H9 (cell line): ENCODE results near the gene TMIGD2. TPM values are rescaled to one million over a fixed set of nuclear protein-coding genes. Genes with fewer than 3 reads are reported as not detected.

Experiments
- DNase-seq: peaks from one replicate; pipeline ENCODE4 v3.0.0-alpha.2; 2017
- H2AFZ ChIP-seq: one replicate; pipeline ENCODE4 v1.6.1; 2013; ENCODE audit warnings: mild to moderate bottlenecking, low read length, control low read depth, moderate library complexity
- H2AK5ac ChIP-seq: 2 replicates; pipeline ENCODE4 v1.6.1; 2013; ENCODE audit warnings: low read length, control low read depth, mixed read lengths; ENCODE audit not compliant: insufficient read length
- H2BK120ac ChIP-seq: one replicate; pipeline ENCODE4 v1.6.1; 2013; ENCODE audit warnings: low read depth, mild to moderate bottlenecking, low read length, control low read depth, inconsistent platforms; ENCODE audit not compliant: poor library complexity, severe bottlenecking
- H2BK12ac ChIP-seq: 2 replicates; pipeline ENCODE4 v1.6.1; 2013; ENCODE audit warnings: low read length, control low read depth, mixed read lengths, low read depth; ENCODE audit not compliant: insufficient read length
- H2BK15ac ChIP-seq: 2 replicates; pipeline ENCODE4 v1.6.1; 2013; ENCODE audit warnings: low read depth, low read length, control low read depth
- H2BK20ac ChIP-seq: one replicate; pipeline ENCODE4 v1.6.1; 2013; ENCODE audit warnings: low read depth, mild to moderate bottlenecking, low read length, control low read depth, inconsistent platforms; ENCODE audit not compliant: poor library complexity, severe bottlenecking
- H2BK5ac ChIP-seq: 2 replicates; pipeline ENCODE4 v1.6.1; 2013; ENCODE audit warnings: low read length, control low read depth, mixed read lengths; ENCODE audit not compliant: insufficient read length
- H3K14ac ChIP-seq: 2 replicates; pipeline ENCODE4 v1.6.1; 2013; ENCODE audit warnings: low read length, control low read depth; ENCODE audit not compliant: insufficient read depth
- H3K18ac ChIP-seq: 2 replicates; pipeline ENCODE4 v1.6.1; 2013; ENCODE audit warnings: low read depth, mild to moderate bottlenecking, mixed read lengths, low read length, control low read depth; ENCODE audit not compliant: insufficient read length
- H3K23ac ChIP-seq: 2 replicates; pipeline ENCODE4 v1.6.1; 2013; ENCODE audit warnings: low read length, control low read depth, mixed read lengths, low read depth; ENCODE audit not compliant: insufficient read length
- H3K23me2 ChIP-seq: 2 replicates; pipeline ENCODE4 v1.6.1; 2013; ENCODE audit warnings: low read depth, mild to moderate bottlenecking, mixed read lengths, low read length, control low read depth; ENCODE audit not compliant: insufficient read length, poor library complexity, severe bottlenecking
- H3K27ac ChIP-seq: 2 replicates; pipeline ENCODE4 v1.5.1; 2013; ENCODE audit warnings: low read length, control low read depth, mixed read lengths, low read depth; ENCODE audit not compliant: insufficient read length
- H3K27me3 ChIP-seq: 2 replicates; pipeline ENCODE4 v1.6.1; 2013; ENCODE audit warnings: low read length, control low read depth, inconsistent platforms; ENCODE audit not compliant: insufficient read depth
- H3K4ac ChIP-seq: 2 replicates; pipeline ENCODE4 v1.6.1; 2013; ENCODE audit warnings: low read depth, mild to moderate bottlenecking, control low read depth, inconsistent platforms, low read length, moderate library complexity
- H3K4me1 ChIP-seq: 2 replicates; pipeline ENCODE4 v1.6.1; 2013; ENCODE audit warnings: low read length, control low read depth, inconsistent platforms; ENCODE audit not compliant: insufficient read depth
- H3K4me2 ChIP-seq: 2 replicates; pipeline ENCODE4 v1.6.1; 2013; ENCODE audit warnings: low read length, control low read depth, mixed read lengths; ENCODE audit not compliant: insufficient read length, insufficient read depth
- H3K56ac ChIP-seq: 2 replicates; pipeline ENCODE4 v1.6.1; 2013; ENCODE audit warnings: low read depth, mild to moderate bottlenecking, mixed read lengths, low read length, control low read depth; ENCODE audit not compliant: insufficient read length
- H3K79me1 ChIP-seq: 2 replicates; pipeline ENCODE4 v1.6.1; 2013; ENCODE audit warnings: low read depth, mild to moderate bottlenecking, moderate library complexity, low read length, control low read depth, inconsistent platforms; ENCODE audit not compliant: insufficient read depth, poor library complexity, severe bottlenecking
- H3K79me2 ChIP-seq: 2 replicates; pipeline ENCODE4 v1.6.1; 2013; ENCODE audit warnings: low read length, control low read depth, inconsistent platforms; ENCODE audit not compliant: insufficient read depth
- H3K9ac ChIP-seq: 2 replicates; pipeline ENCODE4 v1.6.1; 2013; ENCODE audit warnings: low read length, control low read depth, mixed read lengths; ENCODE audit not compliant: insufficient read length; ENCODE audit errors: extremely low read depth
- H3K9me3 ChIP-seq: one replicate; pipeline ENCODE4 v1.6.1; 2013; ENCODE audit warnings: low read depth, low read length, inconsistent platforms; ENCODE audit not compliant: control insufficient read depth
- H3T11ph ChIP-seq: one replicate; pipeline ENCODE4 v1.6.1; 2013; ENCODE audit warnings: mild to moderate bottlenecking, low read length, control low read depth, inconsistent platforms
- H4K20me1 ChIP-seq: one replicate; pipeline ENCODE4 v1.6.1; 2013; ENCODE audit not compliant: control insufficient read depth, insufficient read length, insufficient read depth
- H4K5ac ChIP-seq: 2 replicates; pipeline ENCODE4 v1.6.1; 2013; ENCODE audit warnings: low read depth, mild to moderate bottlenecking, mixed read lengths, low read length, control low read depth; ENCODE audit not compliant: insufficient read length
- H4K8ac ChIP-seq: replicated peaks from 2 replicates; pipeline ENCODE4 v1.6.1; 2013; ENCODE audit warnings: low read length, control low read depth, mixed read lengths, low read depth; ENCODE audit not compliant: insufficient read length
- H4K91ac ChIP-seq: 2 replicates; pipeline ENCODE4 v1.6.1; 2013; ENCODE audit warnings: low read depth, mild to moderate bottlenecking, moderate library complexity, mixed read lengths, low read length, control low read depth; ENCODE audit not compliant: insufficient read length
- H3K27ac Mint-ChIP-seq, 3 experiments: 2 replicates in 2 of 3; 3 replicates in 1 of 3; pipeline ENCODE4 v1.8.0; 2020 to 2021; ENCODE audit warnings: mixed read lengths in 3 of 3, mild to moderate bottlenecking in 1 of 3, moderate library complexity in 1 of 3
- H3K27me3 Mint-ChIP-seq: 2 replicates; pipeline ENCODE4 v1.8.0; 2021; ENCODE audit warnings: low read depth, mild to moderate bottlenecking, moderate library complexity, mixed read lengths
- H3K36me3 Mint-ChIP-seq, 3 experiments: 2 replicates in 2 of 3; 3 replicates in 1 of 3; pipeline ENCODE4 v1.8.0; 2020 to 2021; ENCODE audit warnings: low read depth in 3 of 3, mixed read lengths in 3 of 3; ENCODE audit not compliant: insufficient read depth in 1 of 3
- H3K4me1 Mint-ChIP-seq, 2 experiments: 2 replicates each; pipeline ENCODE4 v1.8.0; 2020; ENCODE audit warnings: mixed read lengths in 2 of 2
- H3K4me3 Mint-ChIP-seq, 2 experiments: 2 replicates in 1 of 2; 3 replicates in 1 of 2; pipeline ENCODE4 v1.8.0; 2020 to 2021; ENCODE audit warnings: mild to moderate bottlenecking in 2 of 2, mixed read lengths in 2 of 2, moderate library complexity in 1 of 2
- H3K9me3 Mint-ChIP-seq, 2 experiments: 2 replicates in 1 of 2; 3 replicates in 1 of 2; pipeline ENCODE4 v1.8.0; 2020; ENCODE audit warnings: mild to moderate bottlenecking in 2 of 2, mixed read lengths in 2 of 2, moderate library complexity in 1 of 2
- CTCF ChIP-seq: fragments of 200-600 bp; sonication (generic); conservative IDR thresholded peaks from 3 replicates; pipeline ENCODE4 v1.8.0; 2021; ENCODE audit warnings: antibody characterized with exemption, mild to moderate bottlenecking
- WGBS: extraction: QIAGEN DNeasy Blood & Tissue Kit; methylation state at CpG from one replicate; pipeline ENCODE4 v1.1.7; 2013; ENCODE audit warnings: missing lambda C conversion rate, low lambda C conversion rate, mixed read lengths; ENCODE audit not compliant: insufficient read length; ENCODE audit errors: extremely low coverage; 5-methylcytosine and 5-hydroxymethylcytosine counted together
- total RNA-seq: library from RNA; stranded (reverse); gene quantifications from 2 replicates; pipeline ENCODE4 v1.2.1, GENCODE V29; 2021

Gene TMIGD2
- total RNA-seq, 1 experiment from 2014 or later, result 0.26 TPM

- Histone ChIP-seq H3T11ph (no peak overlapping the region), H2AK5ac (no peak overlapping the region), H3K79me1 (no peaks in the 10 kb centered on the region), H3K9me3 (peaks cover 8% of the 10 kb centered on the region), H2BK12ac (no peak overlapping the region), H3K9ac (no peak overlapping the region), H3K14ac (no peak overlapping the region), H3K56ac (no peak overlapping the region), H3K27ac (no peak overlapping the region), H3K23ac (no peak overlapping the region), H3K23me2 (no peaks in the 10 kb centered on the region), H2BK5ac (no peak overlapping the region), H4K8ac (no peak overlapping the region), H2AFZ (no peak overlapping the region), H3K79me2 (no peaks in the 10 kb centered on the region), H4K5ac (no peak overlapping the region), H3K18ac (no peak overlapping the region), H3K4me2 (no peak overlapping the region), H3K4me1 (no peaks in the 10 kb centered on the region), H4K20me1 (no peaks in the 10 kb centered on the region), H2BK20ac (no peak overlapping the region), H4K91ac (no peak overlapping the region), H2BK120ac (no peak overlapping the region), H3K27me3 (no peaks in the 10 kb centered on the region), H2BK15ac (no peak overlapping the region), H3K4ac (no peak overlapping the region)
- Mint-ChIP-seq H3K27ac (peak overlapping the region in 1 of 3 experiments; percentile 89; a peak in 2 of 7 replicates), H3K4me3 (no peak overlapping the region), H3K36me3 (peaks cover 20 to 67% (median 50%) of the 10 kb centered on the region in 3 experiments), H3K4me1 (no peaks in the 10 kb centered on the region), H3K9me3 (peaks cover 8 to 12% of the 10 kb centered on the region in 2 experiments; a peak in 4 of 5 replicates), H3K27me3 (no peaks in the 10 kb centered on the region)
- WGBS, result no CpG with 5 or more reads among the region's 11 CpGs
- DNase-seq, result no peak
- no peak for TF ChIP-seq CTCF
Observed at GRCh38 chr19:4260613-4261191, 41.5 kb downstream of the TMIGD2 start.
